ENCODE measurements around the gene STAT3. TPM values are rescaled to one million over a fixed set of nuclear protein-coding genes. Genes with fewer than 3 reads are reported as not detected.

The STAT3 gene
- total RNA-seq, 2 experiments from 2014 or later, result 114 to 121 TPM

DNA sequence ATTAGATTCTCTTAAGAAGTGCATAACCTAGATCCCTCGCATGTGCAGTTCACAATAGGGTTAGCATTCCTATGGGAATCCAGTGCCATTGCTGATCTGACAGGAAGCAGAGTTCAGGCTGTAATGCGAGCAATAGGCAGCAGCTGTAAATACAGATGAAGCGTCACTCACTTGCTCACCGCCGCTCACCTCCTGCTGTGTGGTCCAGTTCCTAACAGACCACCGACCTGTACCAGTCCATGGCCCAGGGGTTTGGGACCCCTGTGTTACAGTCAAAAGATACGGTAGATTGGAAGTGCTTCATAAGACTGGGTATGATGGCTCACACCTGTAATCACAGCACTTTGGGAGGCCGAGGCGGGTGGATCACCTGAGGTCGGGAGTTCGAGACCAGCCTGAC, 97.1 kb downstream of the STAT3 start:
- Mint-ChIP-seq H3K27me3 (no peaks in the 10 kb centered on the region), H3K9me3 (no peaks in the 10 kb centered on the region), H3K36me3 (ENCODE audit: low read depth) (peaks cover 36% of the 10 kb centered on the region), H3K4me3 (no peak overlapping the region), H3K27ac (no peak overlapping the region), H3K4me1 (peaks cover 53% of the 10 kb centered on the region)
- no peak for DNase-seq
- POLR2A ChIA-PET, result no interaction called here
- CTCF ChIA-PET, result interaction anchor here (1.4 to 3.8 kb wide), 3 partner anchors 26 to 112 kb away, joined by 4 to 14 read pairs (median 4); no protein-coding TSS in a partner anchor

DNA sequence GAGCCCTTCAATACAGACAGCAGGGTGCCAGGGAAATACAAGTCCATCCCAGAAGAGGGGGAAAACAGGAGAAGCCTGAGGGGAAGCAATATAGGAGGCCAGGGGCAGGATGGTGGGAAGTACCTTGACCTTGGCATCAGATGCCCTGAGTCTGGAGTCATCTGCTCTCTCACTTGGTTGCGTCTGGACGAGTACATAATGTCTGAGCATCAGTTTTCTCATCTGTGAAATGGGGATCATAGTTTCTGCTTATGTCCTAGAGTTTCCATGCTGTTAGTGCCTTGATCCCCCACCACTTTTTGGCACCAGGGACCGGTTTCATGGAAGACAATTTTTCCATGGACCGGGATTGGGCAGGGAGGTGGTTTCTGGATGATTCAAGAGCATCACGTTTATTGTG, 97.7 kb downstream of the STAT3 start:
- H3K9me3 Mint-ChIP-seq, result no peaks in the 10 kb centered on the region
- H3K36me3 Mint-ChIP-seq (ENCODE audit: low read depth), result peaks cover 31% of the 10 kb centered on the region
- peak overlapping the region; percentile 64 for H3K27ac Mint-ChIP-seq
- DNase-seq, result no peak
- POLR2A ChIA-PET, result no interaction called here
- peaks cover 56% of the 10 kb centered on the region for H3K4me1 Mint-ChIP-seq
- CTCF ChIA-PET, result interaction anchor here (1.6 to 3.8 kb wide), 2 partner anchors 23 to 68 kb away, joined by 4 to 14 read pairs; no protein-coding TSS in a partner anchor
- peak overlapping the region; percentile 88 for H3K4me3 Mint-ChIP-seq
- H3K27me3 Mint-ChIP-seq, result no peaks in the 10 kb centered on the region

DNA sequence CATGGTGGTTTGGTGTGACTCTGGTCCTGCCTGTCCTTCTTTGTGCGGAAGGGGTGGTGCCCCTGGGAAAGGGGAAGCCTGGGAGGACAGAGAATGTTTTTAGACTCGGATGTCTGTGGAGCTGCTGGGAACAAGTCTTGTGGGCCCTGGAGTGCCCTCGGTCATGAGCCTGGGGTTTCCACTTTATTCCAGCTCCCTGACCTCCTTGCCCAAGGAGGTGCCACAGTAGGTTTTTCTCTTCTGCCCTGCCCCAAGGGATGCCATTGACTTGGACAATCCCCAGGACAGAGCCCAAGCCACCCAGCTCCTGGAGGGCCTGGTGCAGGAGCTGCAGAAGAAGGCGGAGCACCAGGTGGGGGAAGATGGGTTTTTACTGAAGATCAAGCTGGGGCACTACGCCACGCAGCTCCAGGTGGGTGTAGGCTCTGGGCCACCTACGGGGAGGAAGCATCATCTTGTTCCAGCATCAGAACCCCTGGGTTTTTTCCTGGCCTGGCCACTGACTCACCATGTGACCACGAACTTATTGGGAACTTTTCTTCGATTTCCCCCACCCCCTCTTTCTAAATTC, 98.5 kb downstream of the STAT3 start:
- ChIA-PET CTCF (interaction anchor here (0.6 to 3.8 kb wide), 5 partner anchors 11 to 67 kb away, joined by 3 to 14 read pairs (median 4); no protein-coding TSS in a partner anchor), POLR2A (interaction anchor here (0.9 to 1.0 kb wide), 2 partner anchors 15 to 23 kb away, joined by 3 read pairs; no protein-coding TSS in a partner anchor)
- H3K9me3 Mint-ChIP-seq, result no peaks in the 10 kb centered on the region
- H3K4me3 Mint-ChIP-seq, result peak overlapping the region; percentile 88
- H3K36me3 Mint-ChIP-seq (ENCODE audit: low read depth), result peaks cover 26% of the 10 kb centered on the region
- H3K4me1 Mint-ChIP-seq, result peaks cover 55% of the 10 kb centered on the region
- H3K27ac Mint-ChIP-seq, result peak overlapping the region; percentile 90
- no peaks in the 10 kb centered on the region for H3K27me3 Mint-ChIP-seq
- DNase-seq, result peak; percentile 27

DNA sequence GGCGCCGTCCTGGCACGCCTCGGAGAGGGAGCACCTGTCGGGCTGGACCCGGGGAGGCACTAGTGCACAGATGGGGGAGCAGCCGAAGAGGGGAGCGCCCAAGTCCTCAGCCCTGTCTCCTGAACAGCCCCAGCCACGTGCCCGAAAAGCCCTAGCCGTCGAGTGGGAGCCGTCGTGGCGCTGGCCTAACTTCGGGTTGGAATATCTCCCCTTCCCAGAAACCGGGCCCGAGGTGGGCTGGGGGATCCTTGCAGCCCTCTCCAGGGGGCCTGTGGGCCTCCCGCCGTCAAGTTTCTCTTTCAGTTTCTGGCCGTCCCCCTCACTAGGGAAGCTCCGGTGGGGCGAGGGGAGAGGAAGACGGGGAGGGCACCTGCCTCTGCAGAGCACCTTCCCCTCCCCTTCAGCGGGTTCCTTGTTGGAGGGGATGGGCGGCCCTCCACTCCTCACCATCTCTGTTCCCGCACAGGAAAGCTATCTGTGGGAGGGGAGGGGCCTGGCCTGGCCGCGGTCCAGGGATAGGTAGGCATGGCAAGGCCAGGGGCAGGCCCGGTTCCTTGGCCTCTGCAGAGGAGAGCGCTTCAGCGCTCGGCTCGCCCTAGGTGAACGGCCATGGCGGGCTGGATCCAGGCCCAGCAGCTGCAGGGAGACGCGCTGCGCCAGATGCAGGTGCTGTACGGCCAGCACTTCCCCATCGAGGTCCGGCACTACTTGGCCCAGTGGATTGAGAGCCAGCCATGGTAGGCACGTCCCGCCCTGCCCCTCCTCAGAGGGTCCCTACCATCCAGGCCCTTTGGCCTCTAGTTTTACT, 99.2 kb downstream of the STAT3 start:
- peaks cover 52% of the 10 kb centered on the region for H3K4me1 Mint-ChIP-seq
- H3K27ac Mint-ChIP-seq, result peak overlapping the region; percentile 90
- no peaks in the 10 kb centered on the region for H3K27me3 Mint-ChIP-seq
- peak; percentile 62 for DNase-seq
- peaks cover 26% of the 10 kb centered on the region for H3K36me3 Mint-ChIP-seq (ENCODE audit: low read depth)
- CTCF ChIA-PET, result interaction anchor here (0.9 to 3.8 kb wide), 6 partner anchors 10 to 67 kb away, joined by 3 to 14 read pairs (median 4); no protein-coding TSS in a partner anchor
- peak overlapping the region; percentile 88 for H3K4me3 Mint-ChIP-seq
- no peaks in the 10 kb centered on the region for H3K9me3 Mint-ChIP-seq
- POLR2A ChIA-PET, result interaction anchor here (0.9 to 1.0 kb wide), 2 partner anchors 14 to 24 kb away, joined by 3 read pairs; no protein-coding TSS in a partner anchor

DNA sequence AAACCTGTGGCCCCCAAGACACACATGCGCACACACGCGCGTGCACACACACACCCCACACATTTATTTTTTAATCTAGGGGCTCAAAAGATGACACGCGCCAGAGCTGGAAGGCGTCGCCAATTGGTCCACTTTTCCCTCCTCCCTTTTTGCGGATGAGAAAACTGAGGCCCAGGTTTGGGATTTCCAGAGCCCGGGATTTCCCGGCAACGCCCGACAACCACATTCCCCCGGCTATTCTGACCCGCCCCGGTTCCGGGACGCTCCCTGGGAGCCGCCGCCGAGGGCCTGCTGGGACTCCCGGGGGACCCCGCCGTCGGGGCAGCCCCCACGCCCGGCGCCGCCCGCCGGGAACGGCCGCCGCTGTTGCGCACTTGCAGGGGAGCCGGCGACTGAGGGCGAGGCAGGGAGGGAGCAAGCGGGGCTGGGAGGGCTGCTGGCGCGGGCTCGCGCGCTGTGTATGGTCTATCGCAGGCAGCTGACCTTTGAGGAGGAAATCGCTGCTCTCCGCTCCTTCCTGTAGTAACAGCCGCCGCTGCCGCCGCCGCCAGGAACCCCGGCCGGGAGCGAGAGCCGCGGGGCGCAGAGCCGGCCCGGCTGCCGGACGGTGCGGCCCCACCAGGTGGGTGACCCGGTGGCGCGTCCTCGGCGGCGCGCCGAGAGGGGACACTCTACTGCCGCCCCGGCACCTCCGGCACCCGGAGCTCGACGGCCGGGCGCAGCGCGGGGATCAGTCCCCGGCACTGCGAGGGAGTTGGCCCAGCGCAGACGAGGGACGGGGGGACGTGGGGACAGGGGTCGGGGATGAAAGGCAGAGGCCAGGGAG, 100.1 kb downstream of the STAT3 start, which contains the start of gene STAT5A:
STAT5A (plus strand) TSS at position 522 of the 826 bp plus-strand sequence. CDS start 914 bp downstream, outside the sequence.
- POLR2A ChIA-PET, result interaction anchor here (0.6 to 1.0 kb wide), 3 partner anchors 13 to 129 kb away, joined by 3 read pairs; no protein-coding TSS in a partner anchor
- CTCF ChIA-PET, result interaction anchor here (1.2 to 3.8 kb wide), 6 partner anchors 9 to 66 kb away, joined by 3 to 14 read pairs (median 4); no protein-coding TSS in a partner anchor
- no peaks in the 10 kb centered on the region for H3K9me3 Mint-ChIP-seq
- no peaks in the 10 kb centered on the region for H3K27me3 Mint-ChIP-seq
- H3K4me1 Mint-ChIP-seq, result peaks cover 51% of the 10 kb centered on the region
- peak within 1 kb of the TSS; percentile 93 for H3K27ac Mint-ChIP-seq
- peak; percentile 85 for DNase-seq
- H3K4me3 Mint-ChIP-seq, result peak within 1 kb of the TSS; percentile 88
- peaks cover 22% of the 10 kb centered on the region for H3K36me3 Mint-ChIP-seq (ENCODE audit: low read depth)

DNA sequence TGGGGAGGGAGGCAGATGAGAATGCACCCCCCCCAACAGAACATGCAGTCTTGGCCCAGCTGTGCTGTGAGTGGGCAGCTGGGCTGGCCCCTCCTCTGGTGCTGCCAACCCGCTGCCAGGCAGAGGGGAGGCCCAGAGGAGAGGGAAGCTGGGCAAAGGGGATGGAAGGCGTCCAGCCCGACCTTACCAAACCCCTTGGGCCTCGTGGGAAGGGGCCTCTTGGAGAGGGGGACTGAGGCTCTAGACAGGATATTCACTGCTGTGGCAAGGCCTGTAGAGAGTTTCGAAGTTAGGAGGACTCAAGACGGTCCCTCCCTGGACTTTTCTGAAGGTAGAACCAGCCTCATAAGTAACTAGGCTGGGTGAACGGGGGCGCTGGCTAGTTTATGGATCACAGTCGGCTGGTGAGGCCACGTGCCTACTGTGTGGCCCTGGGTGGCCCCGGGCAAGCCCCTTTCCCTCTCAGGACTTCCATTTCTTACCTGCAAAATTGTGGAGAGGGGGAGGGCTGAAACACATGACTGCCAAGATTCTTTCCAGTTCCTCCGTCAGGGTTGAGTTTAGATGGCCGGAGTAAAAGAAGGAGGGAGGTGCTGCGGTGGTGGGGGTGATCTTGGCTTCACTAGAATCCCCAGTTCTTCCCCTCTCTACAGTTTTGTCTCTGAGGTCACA, 100.8 kb downstream of the STAT3 start:
- H3K27ac Mint-ChIP-seq, result peak overlapping the region; percentile 93
- CTCF ChIA-PET, result interaction anchor here (0.6 to 3.6 kb wide), 7 partner anchors 9 to 376 kb away, joined by 3 to 11 read pairs (median 4); no protein-coding TSS in a partner anchor
- DNase-seq, result peak; percentile 30
- H3K4me3 Mint-ChIP-seq, result peak overlapping the region; percentile 88
- no peaks in the 10 kb centered on the region for H3K9me3 Mint-ChIP-seq
- H3K36me3 Mint-ChIP-seq (ENCODE audit: low read depth), result peaks cover 22% of the 10 kb centered on the region
- no peaks in the 10 kb centered on the region for H3K27me3 Mint-ChIP-seq
- POLR2A ChIA-PET, result interaction anchor here (0.6 kb wide), 1 partner anchor 65 kb away, joined by 3 read pairs; no protein-coding TSS in a partner anchor
- H3K4me1 Mint-ChIP-seq, result peaks cover 55% of the 10 kb centered on the region

DNA sequence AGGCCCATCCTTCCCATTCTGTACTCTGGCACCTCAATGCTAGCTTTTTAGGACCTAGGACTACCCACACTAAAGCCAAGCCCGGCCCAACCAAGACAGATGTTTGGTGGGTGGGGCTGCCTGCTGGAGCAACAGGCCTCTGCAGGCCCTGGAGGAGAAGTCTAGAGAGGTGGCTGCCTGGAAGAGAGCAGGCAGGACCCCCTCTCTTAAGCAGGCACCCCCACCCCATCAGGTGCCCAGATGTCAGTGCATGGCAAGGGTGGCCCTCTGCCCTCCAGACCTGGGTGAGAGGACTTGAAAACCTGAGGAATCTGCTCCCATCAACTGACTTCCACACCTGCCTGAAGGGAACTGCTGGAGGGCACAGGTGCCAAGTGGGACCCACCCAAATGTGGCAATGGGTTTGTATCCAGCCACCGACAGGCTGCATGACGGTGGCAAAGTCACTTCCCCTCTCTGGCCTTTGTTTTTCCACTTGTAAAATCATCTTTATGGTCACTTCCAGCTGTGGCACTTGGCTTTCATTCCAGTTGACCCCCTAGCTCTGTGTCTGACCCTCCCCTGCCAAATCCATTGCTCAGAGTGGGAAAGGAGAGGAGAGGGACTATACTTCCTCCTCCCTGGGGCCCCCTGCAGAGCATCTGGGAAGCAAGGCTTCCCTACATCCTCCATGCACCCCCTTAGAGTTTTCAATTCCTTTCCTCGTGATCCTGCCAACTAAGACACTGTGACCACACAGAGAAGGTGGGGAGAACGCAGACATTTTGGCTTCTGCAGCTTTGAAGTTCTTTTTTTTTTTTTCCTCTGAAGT, 101.6 kb downstream of the STAT3 start:
- H3K27ac Mint-ChIP-seq, result peak overlapping the region; percentile 93
- CTCF ChIA-PET, result interaction anchor here (0.6 to 3.6 kb wide), 7 partner anchors 8 to 375 kb away, joined by 3 to 11 read pairs (median 3); no protein-coding TSS in a partner anchor
- POLR2A ChIA-PET, result interaction anchor here (0.6 kb wide), 1 partner anchor 64 kb away, joined by 3 read pairs; no protein-coding TSS in a partner anchor
- no peaks in the 10 kb centered on the region for H3K27me3 Mint-ChIP-seq
- DNase-seq, result no peak
- peak overlapping the region; percentile 88 for H3K4me3 Mint-ChIP-seq
- peaks cover 52% of the 10 kb centered on the region for H3K4me1 Mint-ChIP-seq
- H3K9me3 Mint-ChIP-seq, result no peaks in the 10 kb centered on the region
- peaks cover 19% of the 10 kb centered on the region for H3K36me3 Mint-ChIP-seq (ENCODE audit: low read depth)

DNA sequence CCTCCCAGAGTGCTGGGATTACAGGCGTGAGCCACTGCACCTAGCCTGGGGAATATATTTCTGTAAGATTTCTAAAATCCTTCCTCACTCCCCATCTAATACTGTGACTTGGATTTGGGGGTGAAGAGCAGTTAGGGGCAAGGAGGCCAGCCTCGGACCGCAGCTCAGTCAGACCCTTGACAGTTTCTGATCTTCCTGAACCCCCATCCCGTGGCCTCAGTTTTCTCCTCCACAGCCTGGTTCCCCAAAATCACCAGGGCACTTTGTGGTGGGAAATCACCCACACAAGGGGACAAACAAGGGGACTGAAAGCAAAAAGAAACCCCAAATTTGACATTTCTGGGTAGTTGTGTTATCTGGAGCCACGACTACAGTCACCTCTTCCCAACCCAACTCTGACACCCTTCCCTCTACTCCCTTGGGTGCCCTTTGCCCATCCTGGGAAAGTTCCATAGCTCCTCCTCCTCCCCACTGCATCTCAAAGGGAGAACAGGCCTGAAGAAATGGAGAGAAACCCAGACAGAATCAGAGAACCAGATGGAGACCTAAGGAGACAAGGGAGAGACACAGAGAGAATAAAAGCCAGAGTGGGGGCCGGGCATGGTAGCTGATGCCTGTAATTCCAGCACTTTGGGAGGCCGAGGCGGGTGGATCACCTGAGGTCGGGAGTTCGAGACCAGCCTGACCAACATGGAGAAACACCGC, 102.7 kb downstream of the STAT3 start:
- H3K4me1 Mint-ChIP-seq, result peaks cover 45% of the 10 kb centered on the region
- ChIA-PET POLR2A (no interaction called here), CTCF (interaction anchor here (0.7 to 3.6 kb wide), 4 partner anchors 11 to 321 kb away, joined by 3 to 11 read pairs (median 4); no protein-coding TSS in a partner anchor)
- peaks cover 10% of the 10 kb centered on the region for H3K36me3 Mint-ChIP-seq (ENCODE audit: low read depth)
- no peak overlapping the region for H3K27ac Mint-ChIP-seq
- no peak for DNase-seq
- H3K27me3 Mint-ChIP-seq, result no peaks in the 10 kb centered on the region
- no peak overlapping the region for H3K4me3 Mint-ChIP-seq
- no peaks in the 10 kb centered on the region for H3K9me3 Mint-ChIP-seq

DNA sequence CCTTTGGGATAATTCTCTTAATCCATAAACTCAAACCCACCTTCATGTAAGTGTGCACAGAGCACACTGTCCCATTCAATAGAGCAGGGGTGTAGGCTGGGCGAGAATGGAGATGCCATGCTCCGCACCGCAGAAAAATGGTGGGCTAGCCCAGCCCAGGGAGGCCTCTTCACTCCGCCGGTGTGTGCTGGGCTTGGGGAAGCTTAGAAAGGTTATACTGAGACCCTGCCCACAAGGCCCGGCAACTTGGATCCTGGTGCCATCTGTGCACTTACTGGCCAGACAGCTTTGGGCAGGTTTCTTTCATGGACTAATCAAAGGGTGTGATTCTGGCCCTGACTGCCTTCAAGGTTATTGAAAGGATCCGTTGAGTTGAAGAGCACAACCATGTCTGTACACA, 103.7 kb downstream of the STAT3 start:
- CTCF ChIA-PET, result interaction anchor here (0.7 to 3.6 kb wide), 3 partner anchors 10 to 103 kb away, joined by 3 to 11 read pairs (median 4); no protein-coding TSS in a partner anchor

DNA sequence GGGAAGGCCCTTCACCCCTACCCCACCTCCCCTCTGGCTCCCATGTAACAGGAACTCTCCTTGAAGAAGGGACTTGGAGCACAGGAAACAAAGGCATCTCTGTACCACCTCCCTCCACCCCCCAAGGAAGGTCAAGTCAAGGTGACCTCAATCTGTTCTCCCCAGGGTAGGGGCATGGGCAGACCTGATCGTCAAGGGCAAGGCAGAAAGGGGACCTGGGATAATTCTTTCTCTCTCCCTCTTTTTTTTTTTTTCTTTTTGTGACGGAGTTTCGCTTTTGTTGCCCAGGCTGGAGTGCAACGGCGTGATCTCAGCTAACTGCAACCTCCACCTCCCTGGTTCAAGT, 104.2 kb downstream of the STAT3 start:
- Mint-ChIP-seq H3K9me3 (no peaks in the 10 kb centered on the region), H3K27ac (peak overlapping the region; percentile 31), H3K4me1 (peaks cover 31% of the 10 kb centered on the region), H3K36me3 (ENCODE audit: low read depth) (peaks cover 4% of the 10 kb centered on the region), H3K27me3 (no peaks in the 10 kb centered on the region), H3K4me3 (no peak overlapping the region)
- no peak for DNase-seq
- ChIA-PET CTCF (interaction anchor here (1.0 to 1.5 kb wide), 2 partner anchors 9 to 13 kb away, joined by 3 to 4 read pairs; no protein-coding TSS in a partner anchor), POLR2A (no interaction called here)

More for the DNA sequence above, 103.7 kb downstream of the STAT3 start:
- POLR2A ChIA-PET, result no interaction called here
- H3K9me3 Mint-ChIP-seq, result no peaks in the 10 kb centered on the region
- H3K36me3 Mint-ChIP-seq (ENCODE audit: low read depth), result peaks cover 5% of the 10 kb centered on the region
- no peak overlapping the region for H3K27ac Mint-ChIP-seq
- H3K4me1 Mint-ChIP-seq, result peaks cover 35% of the 10 kb centered on the region
- H3K27me3 Mint-ChIP-seq, result no peaks in the 10 kb centered on the region
- no peak for DNase-seq
- no peak overlapping the region for H3K4me3 Mint-ChIP-seq
